T-helper 17 cell (primary cell): Measurements from ENCODE around the gene ZNF134. TPM values are rescaled to one million over a fixed set of nuclear protein-coding genes. Genes with fewer than 3 reads are reported as not detected.

Experiments
- ATAC-seq: fragments of 150-1000 bp; cut with Tn5 transposase; 2 replicates; pipeline ENCODE4 v1.10.0; 2021; ENCODE audit warnings: mild to moderate bottlenecking, moderate library complexity
- DNase-seq, 3 donors: peaks; one replicate each; pipeline versions ENCODE4 v3.0.0 to v3.0.0-alpha.2; 2020 to 2021
- H3K9me3 ChIP-seq: one replicate; pipeline ENCODE4 v1.7.0; 2013; ENCODE audit warnings: low read length, mild to moderate bottlenecking; ENCODE audit not compliant: control insufficient read depth, poor library complexity, severe bottlenecking
- H3K27ac Mint-ChIP-seq: one replicate; pipeline ENCODE4 v1.8.0; 2022; ENCODE audit warnings: mild to moderate bottlenecking, moderate library complexity, mixed read lengths
- H3K27me3 Mint-ChIP-seq: one replicate; pipeline ENCODE4 v1.8.0; 2022; ENCODE audit warnings: mixed read lengths
- H3K36me3 Mint-ChIP-seq: one replicate; pipeline ENCODE4 v1.8.0; 2022; ENCODE audit warnings: low read depth, mixed read lengths
- H3K4me1 Mint-ChIP-seq: one replicate; pipeline ENCODE4 v1.8.0; 2022; ENCODE audit warnings: mild to moderate bottlenecking, mixed read lengths
- H3K4me3 Mint-ChIP-seq: one replicate; pipeline ENCODE4 v1.8.0; 2022; ENCODE audit warnings: mild to moderate bottlenecking, moderate library complexity, mixed read lengths
- total RNA-seq, 4 donors: library from RNA in 2 of 4; stranded (reverse) in 2 of 4; gene quantifications; one replicate each; pipeline ENCODE4 v1.2.3 and lab custom pipeline; 2022 to 2026

The ZNF134 gene
- total RNA-seq, 2 donors from 2014 or later, result 20.9 to 22.7 TPM

- ATAC-seq (no peak), DNase-seq (no peak)
- peaks cover 2% of the 10 kb centered on the region for H3K9me3 ChIP-seq
- Mint-ChIP-seq H3K4me3 (no peak overlapping the region), H3K27me3 (no peaks in the 10 kb centered on the region), H3K36me3 (peaks cover 6% of the 10 kb centered on the region), H3K4me1 (no peaks in the 10 kb centered on the region), H3K27ac (no peak overlapping the region)
These were observed 39.6 kb downstream of the ZNF134 start for GRCh38 chr19:57653689-57654088.

DNA sequence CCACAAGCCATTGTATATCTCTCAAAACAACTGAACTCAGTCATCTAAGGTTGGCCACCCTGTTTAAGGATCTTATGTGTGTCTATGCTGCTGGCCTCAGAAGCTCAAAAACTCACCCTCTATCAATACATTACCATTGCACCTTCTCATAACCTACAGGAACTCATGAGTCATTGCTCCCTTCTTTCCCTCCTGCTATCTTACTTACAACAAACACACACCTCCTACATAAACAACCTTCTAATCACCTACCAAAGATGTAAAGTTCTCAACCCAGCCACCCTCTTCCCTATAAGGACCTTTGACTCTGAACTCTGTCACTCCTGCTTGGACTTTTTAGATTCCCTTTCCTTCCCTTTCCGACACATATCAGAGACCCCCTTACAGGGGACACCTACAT is 41.4 kb downstream of the ZNF134 start:
- DNase-seq, result no peak
- H3K27ac Mint-ChIP-seq, result no peak overlapping the region
- peaks cover 6% of the 10 kb centered on the region for H3K36me3 Mint-ChIP-seq
- H3K9me3 ChIP-seq, result peaks cover 2% of the 10 kb centered on the region
- no peaks in the 10 kb centered on the region for H3K4me1 Mint-ChIP-seq
- no peak overlapping the region for H3K4me3 Mint-ChIP-seq
- ATAC-seq, result no peak
- H3K27me3 Mint-ChIP-seq, result peaks cover 12% of the 10 kb centered on the region

DNA sequence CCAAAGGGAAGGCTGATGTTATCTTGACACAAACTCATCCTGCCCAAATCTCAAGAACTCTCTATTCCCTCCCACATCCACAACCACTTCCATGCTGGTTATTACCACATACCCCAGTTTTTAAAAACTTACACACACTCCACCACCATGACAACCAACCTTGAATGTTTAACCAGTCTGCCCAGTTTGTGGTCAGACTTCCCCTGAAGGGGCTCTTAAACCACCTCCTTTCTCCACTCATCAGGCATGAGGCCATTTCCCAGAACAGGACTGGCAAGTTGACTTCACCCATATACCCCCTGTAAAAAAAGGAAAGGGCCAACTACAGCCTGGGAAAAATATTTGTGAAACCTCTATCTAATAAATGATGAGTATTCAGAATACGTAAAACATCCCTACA is 42.3 kb downstream of the ZNF134 start:
- ATAC-seq (no peak), DNase-seq (no peak)
- Mint-ChIP-seq H3K27me3 (peaks cover 21% of the 10 kb centered on the region), H3K27ac (no peak overlapping the region), H3K36me3 (peaks cover 8% of the 10 kb centered on the region), H3K4me3 (no peak overlapping the region), H3K4me1 (no peaks in the 10 kb centered on the region)
- H3K9me3 ChIP-seq, result peaks cover 5% of the 10 kb centered on the region

DNA sequence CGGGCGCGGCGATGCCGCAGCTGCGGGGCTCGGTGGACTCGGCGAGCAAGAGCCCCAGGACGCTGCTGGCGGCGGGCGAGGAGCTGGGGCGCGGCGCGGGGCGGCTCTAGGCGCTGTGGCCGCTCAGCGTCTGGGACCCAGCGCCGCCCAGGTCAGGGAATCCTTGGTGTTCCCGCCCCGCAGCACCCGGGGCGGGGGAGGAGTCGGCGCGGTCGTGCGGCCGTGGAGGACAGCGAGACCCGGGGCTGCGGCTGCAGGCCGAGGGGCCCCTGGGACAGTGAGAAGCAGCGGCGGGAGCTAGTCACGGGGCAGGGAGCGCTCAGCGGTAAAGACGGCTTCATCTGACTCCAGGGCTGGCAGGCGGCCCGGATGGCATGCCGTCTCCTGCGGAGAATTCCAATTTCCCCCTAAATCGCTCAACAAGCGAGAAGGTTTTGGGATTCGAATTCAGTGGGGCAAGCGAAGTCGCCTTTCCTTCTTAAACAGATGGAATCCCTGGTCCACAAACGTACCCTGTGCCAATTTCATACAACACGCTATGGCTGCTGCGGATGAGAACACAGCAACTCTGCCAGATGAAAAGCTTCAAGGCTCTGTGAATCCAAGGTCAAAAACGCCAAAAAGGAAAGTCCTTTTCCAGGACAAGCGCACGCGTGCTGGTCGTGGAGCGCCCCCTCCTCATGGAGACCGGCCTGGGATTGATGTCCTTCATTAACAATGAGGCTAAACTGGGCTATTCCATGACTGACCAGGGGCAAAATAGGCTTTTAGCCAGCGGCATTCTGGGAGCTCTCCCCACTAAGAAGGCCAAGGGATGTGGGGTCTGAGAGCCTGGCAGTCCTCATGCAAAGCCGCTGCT is 50.5 kb downstream of the ZNF134 start:
- peaks cover 2% of the 10 kb centered on the region for H3K9me3 ChIP-seq
- H3K27ac Mint-ChIP-seq, result no peak overlapping the region
- peak overlapping the region; percentile 87 for H3K4me3 Mint-ChIP-seq
- peak; percentile 46 for ATAC-seq
- H3K27me3 Mint-ChIP-seq, result peaks cover 38% of the 10 kb centered on the region
- peaks cover 3% of the 10 kb centered on the region for H3K36me3 Mint-ChIP-seq
- DNase-seq, result no peak
- peaks cover 6% of the 10 kb centered on the region for H3K4me1 Mint-ChIP-seq

DNA sequence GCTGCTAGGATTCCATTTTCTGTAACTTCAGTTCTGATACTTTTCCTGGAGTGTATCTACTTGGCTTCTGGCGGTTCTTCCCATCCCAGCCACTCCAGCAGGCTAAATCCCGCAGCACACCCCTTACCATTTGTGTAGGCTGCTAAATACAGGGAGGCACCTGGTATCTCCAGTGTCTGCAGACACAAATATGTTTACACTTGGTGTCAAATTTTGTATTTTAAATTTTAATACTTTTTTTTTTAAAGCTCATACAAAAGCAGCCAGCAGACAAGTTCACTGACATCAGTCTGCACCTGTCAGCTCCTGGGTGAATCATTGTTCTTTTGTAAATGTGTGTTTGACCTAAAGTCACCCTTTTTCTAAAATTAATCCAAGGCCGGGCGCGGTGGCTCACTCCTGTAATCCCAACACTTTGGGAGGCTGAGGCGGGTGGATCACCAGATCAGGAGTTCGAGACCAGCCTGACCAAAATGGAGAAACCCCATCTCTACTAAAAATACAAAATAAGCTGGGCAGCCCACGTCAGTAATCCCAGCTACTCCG is 51.3 kb downstream of the ZNF134 start:
- DNase-seq, result no peak
- Mint-ChIP-seq H3K4me3 (peak overlapping the region; percentile 45), H3K27me3 (peaks cover 32% of the 10 kb centered on the region), H3K4me1 (peaks cover 6% of the 10 kb centered on the region), H3K27ac (no peak overlapping the region), H3K36me3 (peaks cover 3% of the 10 kb centered on the region)
- ATAC-seq, result no peak
- peaks cover 2% of the 10 kb centered on the region for H3K9me3 ChIP-seq

DNA sequence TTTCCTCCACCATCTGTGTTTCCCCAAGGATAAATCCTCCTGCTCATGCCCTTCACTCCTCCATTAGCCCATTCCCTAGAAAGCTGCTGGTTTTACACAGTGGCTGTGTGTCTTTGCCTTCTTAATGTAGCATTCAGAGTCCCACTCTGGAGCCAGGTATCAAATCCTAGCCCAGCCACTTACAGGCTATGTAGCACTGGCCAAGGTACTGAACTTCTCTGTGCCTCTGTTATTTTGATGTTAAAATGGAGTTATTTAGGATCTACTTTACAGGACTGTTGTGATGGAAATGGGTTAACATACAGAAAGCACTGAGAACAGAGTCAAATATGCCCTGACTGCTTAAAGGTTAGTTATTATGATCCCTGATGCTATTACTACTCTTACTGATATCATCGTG is 53.2 kb downstream of the ZNF134 start:
- Mint-ChIP-seq H3K27me3 (peaks cover 18% of the 10 kb centered on the region), H3K36me3 (peaks cover 2% of the 10 kb centered on the region), H3K4me3 (no peak overlapping the region), H3K27ac (no peak overlapping the region), H3K4me1 (peaks cover 6% of the 10 kb centered on the region)
- ATAC-seq (no peak), DNase-seq (no peak)
- no peaks in the 10 kb centered on the region for H3K9me3 ChIP-seq

DNA sequence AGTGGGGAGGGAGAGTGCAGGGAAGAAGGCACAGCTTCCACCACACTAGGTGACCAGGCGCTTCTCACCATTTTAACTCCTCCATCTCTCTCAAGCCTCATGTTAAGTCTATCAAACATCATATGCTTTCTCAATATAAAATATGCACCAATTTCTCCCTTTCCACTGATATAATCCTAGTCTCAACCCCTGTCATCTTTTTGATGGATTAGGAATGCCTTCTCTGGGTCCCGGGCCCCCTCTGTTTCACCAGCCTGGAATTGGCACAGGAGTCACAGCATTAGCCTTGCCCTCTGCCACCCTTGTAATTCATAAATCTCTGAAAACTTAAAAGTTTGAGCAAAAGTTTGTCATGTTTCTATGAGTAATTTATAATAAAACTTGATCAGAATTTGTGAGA is 54.6 kb downstream of the ZNF134 start, which contains the start of gene ZSCAN4:
Gene ZSCAN4 (plus strand): TSS at position 301 of the 400 bp plus-strand sequence. CDS start 7,211 bp downstream, outside the sequence.
- Mint-ChIP-seq H3K4me1 (peaks cover 6% of the 10 kb centered on the region), H3K36me3 (peaks cover 2% of the 10 kb centered on the region), H3K4me3 (no peak within 1 kb of the TSS), H3K27ac (no peak within 1 kb of the TSS), H3K27me3 (peaks cover 17% of the 10 kb centered on the region)
- ATAC-seq (no peak), DNase-seq (no peak)
- H3K9me3 ChIP-seq, result no peaks in the 10 kb centered on the region

GRCh38 chr19:57671124-57671895 is 57.3 kb downstream of the ZNF134 start:
- Mint-ChIP-seq H3K27me3 (peaks cover 8% of the 10 kb centered on the region), H3K4me3 (no peak overlapping the region), H3K36me3 (no peaks in the 10 kb centered on the region), H3K27ac (no peak overlapping the region), H3K4me1 (no peaks in the 10 kb centered on the region)
- ATAC-seq (no peak), DNase-seq (no peak)
- H3K9me3 ChIP-seq, result no peaks in the 10 kb centered on the region

- Mint-ChIP-seq H3K4me3 (no peak overlapping the region), H3K27me3 (peaks cover 14% of the 10 kb centered on the region), H3K27ac (no peak overlapping the region), H3K36me3 (no peaks in the 10 kb centered on the region), H3K4me1 (no peaks in the 10 kb centered on the region)
- no peak for DNase-seq
- no peak for ATAC-seq
- no peaks in the 10 kb centered on the region for H3K9me3 ChIP-seq
These were observed 58.4 kb downstream of the ZNF134 start for GRCh38 chr19:57672466-57672865.

Other genes with a start within 250 kb of the ZNF134 start
- gene ZNF548, start 224.4 kb upstream of the ZNF134 start, total RNA-seq, result 10 to 100 TPM; 58.9 to 66.7 TPM
- gene ZNF17, start 203.1 kb upstream of the ZNF134 start, total RNA-seq, result 1 to 10 TPM; 7.2 to 8.8 TPM
- gene ZNF749, start 178.9 kb upstream of the ZNF134 start, total RNA-seq, result 1 to 10 TPM; 5.9 to 9.8 TPM
- gene VN1R1, start 157.1 kb upstream of the ZNF134 start, total RNA-seq, result not detected
- 1 to 10 TPM; 1.4 to 1.5 TPM for gene ZNF772, start 136.7 kb upstream of the ZNF134 start, total RNA-seq
- 1 to 10 TPM; 6.8 to 7.0 TPM for gene ZNF419, start 126.5 kb upstream of the ZNF134 start, total RNA-seq
- 1 to 10 TPM; 5.0 to 8.1 TPM for gene ZNF773, start 114.3 kb upstream of the ZNF134 start, total RNA-seq
- 1 to 10 TPM; 7.4 to 7.9 TPM for gene ZNF549, start 86.9 kb upstream of the ZNF134 start, total RNA-seq
- 10 to 100 TPM in 1 of 2 donors, 1 to 10 TPM in 1; 8.5 to 12.2 TPM for gene ZNF550, start 54.4 kb upstream of the ZNF134 start, total RNA-seq
- 1 to 10 TPM; 3.9 to 4.7 TPM for gene ZNF416, start 35.3 kb upstream of the ZNF134 start, total RNA-seq
- 1 to 10 TPM; 2.9 to 4.3 TPM for gene ZIK1, start 30.1 kb upstream of the ZNF134 start, total RNA-seq
- gene ZNF530, start 14.4 kb upstream of the ZNF134 start, total RNA-seq, result 1 to 10 TPM; 2.5 to 4.4 TPM
- 10 to 100 TPM; 27.7 to 33.7 TPM for gene ZNF211, start 18.9 kb downstream of the ZNF134 start, total RNA-seq
- gene ZSCAN4, start 54.7 kb downstream of the ZNF134 start, total RNA-seq, result not detected
- 10 to 100 TPM in 1 of 2 donors, 1 to 10 TPM in 1; 9.2 to 13.9 TPM for gene ZNF551, start 67.7 kb downstream of the ZNF134 start, total RNA-seq
- 10 to 100 TPM in 1 of 2 donors, 1 to 10 TPM in 1; 1.9 to 20.0 TPM for gene ZNF154, start 95.0 kb downstream of the ZNF134 start, total RNA-seq
- 1 to 10 TPM; 7.4 to 9.2 TPM for gene ZNF671, start 113.4 kb downstream of the ZNF134 start, total RNA-seq
- 10 to 100 TPM; 12.4 to 13.6 TPM for gene ZNF776, start 132.6 kb downstream of the ZNF134 start, total RNA-seq
- gene ZNF586, start 155.4 kb downstream of the ZNF134 start, total RNA-seq, result 10 to 100 TPM; 34.8 to 37.7 TPM
- gene ZNF552, start 200.7 kb downstream of the ZNF134 start, total RNA-seq, result 10 to 100 TPM; 11.8 to 12.8 TPM
- gene ZNF587B, start 216.1 kb downstream of the ZNF134 start, total RNA-seq, result 10 to 100 TPM; 19.0 to 23.3 TPM
- gene ZNF587, start 235.6 kb downstream of the ZNF134 start, total RNA-seq, result 10 to 100 TPM; 44.1 to 50.4 TPM